K562 (cell line): ENCODE results near the gene ATOH8. TPM values are rescaled to one million over a fixed set of nuclear protein-coding genes. Genes with fewer than 3 reads are reported as not detected.

Source experiments
- BACH1 ChIP-seq: fragments of 200-800 bp; sonication (Bioruptor generic); IDR thresholded peaks from 2 replicates; pipeline ENCODE4 v1.6.1; 2016; ENCODE audit warnings: missing genetic modification characterization, missing compliant biosample characterization
- CXXC5 ChIP-seq: fragments of 250-450 bp; sonication (Bioruptor Pico); IDR thresholded peaks from 2 replicates; pipeline ENCODE4 v1.8.0; 2022; ENCODE audit warnings: inconsistent platforms, mild to moderate bottlenecking, moderate library complexity
- EP300 ChIP-seq: IDR thresholded peaks from 2 replicates; pipeline ENCODE4 v1.6.1; 2012; ENCODE audit warnings: low read length, improper control_type of control experiment
- ESRRA ChIP-seq: fragments of 450-650 bp; IDR thresholded peaks from 2 replicates; pipeline ENCODE4 v1.6.1; 2014; ENCODE audit warnings: low read depth, mild to moderate bottlenecking, moderate library complexity, borderline replicate concordance
- GABPA ChIP-seq: fragments of 200-800 bp; sonication (Bioruptor generic); conservative IDR thresholded peaks from 2 replicates; pipeline ENCODE4 v1.6.1; 2016; ENCODE audit warnings: low read depth, missing genetic modification characterization, missing compliant biosample characterization
- HES1 ChIP-seq: fragments of 450-650 bp; IDR thresholded peaks from 2 replicates; pipeline ENCODE4 v1.6.1; 2016; ENCODE audit warnings: low read depth, mild to moderate bottlenecking, moderate library complexity
- HNRNPLL ChIP-seq: fragments of 200-400 bp; formaldehyde crosslinking; IDR thresholded peaks from 2 replicates; pipeline ENCODE4 v1.6.1; 2017; ENCODE audit warnings: low read length, low read depth, mild to moderate bottlenecking; ENCODE audit not compliant: poor library complexity, severe bottlenecking
- KAT8 ChIP-seq: fragments of 450-650 bp; IDR thresholded peaks from 2 replicates; pipeline ENCODE4 v1.6.1; 2016; ENCODE audit warnings: low read depth, mild to moderate bottlenecking
- MIER1 ChIP-seq: fragments of 450-650 bp; IDR thresholded peaks from 2 replicates; pipeline ENCODE4 v1.6.1; 2016; ENCODE audit warnings: antibody characterized with exemption, mild to moderate bottlenecking, low read depth
- RFX5 ChIP-seq: IDR thresholded peaks from 2 replicates; pipeline ENCODE4 v1.6.1; 2011; ENCODE audit warnings: low read depth, mild to moderate bottlenecking, improper control_type of control experiment, low read length
- RNF2 ChIP-seq: sonication (generic); IDR thresholded peaks from 2 replicates; pipeline ENCODE4 v1.6.1; 2016
- SP2 ChIP-seq: IDR thresholded peaks from 2 replicates; pipeline ENCODE4 v1.6.1; 2011; ENCODE audit warnings: mild to moderate bottlenecking, low read depth, low read length, moderate library complexity; ENCODE audit not compliant: poor library complexity, severe bottlenecking; ENCODE audit errors: extremely low read depth
- SRF ChIP-seq, 2 experiments: fragments of 250-450, 450-650 bp in 1 of 2; sonication (Bioruptor Pico) in 1 of 2; sonication (generic) in 1 of 2; formaldehyde crosslinking; IDR thresholded peaks; 2 replicates each; pipeline versions ENCODE4 v1.5.0 to v1.5.1; 2020 to 2022; ENCODE audit warnings: mild to moderate bottlenecking in 1 of 2, missing genetic modification reagents in 1 of 2
- TEAD1 ChIP-seq, 2 experiments: fragments of 450-650 bp in 1 of 2; sonication (generic) in 1 of 2; formaldehyde crosslinking; IDR thresholded peaks; 2 replicates each; pipeline versions ENCODE4 v1.4.0 to v1.8.0; 2020 to 2022; ENCODE audit warnings: mild to moderate bottlenecking in 2 of 2, missing genetic modification reagents in 1 of 2
- TFAP4 ChIP-seq: sonication (generic); formaldehyde crosslinking; IDR thresholded peaks from 2 replicates; pipeline ENCODE4 v1.8.0; 2022; ENCODE audit warnings: missing genetic modification reagents, mild to moderate bottlenecking, moderate library complexity, borderline replicate concordance
- VEZF1 ChIP-seq: fragments of 200-800 bp; sonication (Bioruptor generic); IDR thresholded peaks from 2 replicates; pipeline ENCODE4 v1.6.1; 2017; ENCODE audit warnings: missing genetic modification characterization, missing compliant biosample characterization
- ZBTB2 ChIP-seq: fragments of 450-650 bp; IDR thresholded peaks from 2 replicates; pipeline ENCODE4 v1.6.1; 2016; ENCODE audit warnings: antibody characterized with exemption
- ZFP36 ChIP-seq: fragments of 150-350 bp; IDR thresholded peaks from 2 replicates; pipeline ENCODE4 v1.6.1; 2018; ENCODE audit warnings: low read length, low read depth; ENCODE audit not compliant: partially characterized antibody
- ZNF175 ChIP-seq: fragments of 200-800 bp; sonication (Bioruptor generic); IDR thresholded peaks from 2 replicates; pipeline ENCODE4 v1.6.1; 2016; ENCODE audit warnings: low read depth, mild to moderate bottlenecking, missing genetic modification characterization, missing compliant biosample characterization
- ZNF584 ChIP-seq: fragments of 200-800 bp; sonication (Bioruptor generic); IDR thresholded peaks from 2 replicates; pipeline ENCODE4 v1.6.1; 2016; ENCODE audit warnings: low read depth, mild to moderate bottlenecking, missing genetic modification characterization, missing compliant biosample characterization
- ZNF696 ChIP-seq: fragments of 250-450 bp; sonication (Bioruptor Pico); conservative IDR thresholded peaks from 2 replicates; pipeline ENCODE4 v1.4.0; 2020; ENCODE audit warnings: mild to moderate bottlenecking, moderate library complexity
- ZNF766 ChIP-seq: fragments of 200-800 bp; sonication (Bioruptor generic); conservative IDR thresholded peaks from 2 replicates; pipeline ENCODE4 v1.6.1; 2016; ENCODE audit warnings: missing genetic modification characterization, missing compliant biosample characterization
- polyA plus RNA-seq, 8 experiments: library from polyadenylated mRNA; depleted of rRNA in 4 of 8; stranded (reverse) in 5 of 8; unstranded in 3 of 8; fragments of >200 nt; fragmentation: Nextera tagmentation in 2 of 8; fragmentation: Illumina TruSeq in 1 of 8; extraction: Ambion mirVana in 2 of 8; extraction: Trizol in 1 of 8; gene quantifications; 2 replicates each; pipeline versions ENCODE4 v1.2.1 to v1.2.3, GENCODE V29; 2011 to 2014; ENCODE audit warnings: inconsistent platforms in 1 of 8, missing spikeins in 1 of 8
- total RNA-seq, 7 experiments: library from RNA; depleted of rRNA in 6 of 7; stranded (reverse); fragments of >200 nt in 6 of 7; fragmentation: Illumina TruSeq in 2 of 7; extraction: Trizol in 2 of 7; gene quantifications; 2 replicates each; pipeline versions ENCODE4 v1.2.1 to v1.2.3, GENCODE V29; 2011 to 2021; ENCODE audit warnings: low replicate concordance in 1 of 7

ATOH8 gene
- total and polyA plus RNA-seq, 9 of the 15 experiments (the other 6 are each of a cell fraction or from before 2014, with no cell fraction given): not detected

GRCh38 chr2:85704800-85705679 is 48.8 kb upstream of the ATOH8 start (continued):
- TF ChIP-seq HNRNPLL (peak; percentile 85), BACH1 (tag) (0 out of 2 replicates have a peak, but pooled peaks have one; percentile 66), TEAD1 (CRISPR knock-in tag; IDR thresholded peaks at IDR 0.05) (peak in 1 of 2 experiments; percentile 47; a peak in 1 of 4 replicates), ZNF766 (0 out of 2 replicates have a peak, but pooled peaks have one; percentile 19), ZNF696 (no peak), HES1 (peak; percentile 57; the same call in 1 of the 2 replicates), KAT8 (no peak), RFX5 (no peak), SP2 (no peak), CXXC5 (peak; percentile 69), MIER1 (no peak), RNF2 (peak; percentile 25; the same call in 1 of the 2 replicates), ESRRA (peak; percentile 60; the same call in 1 of the 2 replicates), ZNF175 (CRISPR knock-in tag) (peak; percentile 21; the same call in 1 of the 2 replicates), ZNF584 (CRISPR knock-in tag) (no peak), ZFP36 (peak; percentile 41), SRF (CRISPR knock-in tag; IDR thresholded peaks at IDR 0.05) (peak; percentile 9 to 96; a peak in 3 of 4 replicates), GABPA (tag) (peak; percentile 37; the same call in 1 of the 2 replicates), VEZF1 (CRISPR knock-in tag) (peak; percentile 30), ZBTB2 (no peak), EP300 (peak; percentile 70; the same call in 1 of the 2 replicates), TFAP4 (CRISPR knock-in tag) (no peak)
